ENCODE measurements around the gene HOXA11.

Gene HOXA11

GRCh38 chr7:27185013-27185853 lies at the start of gene HOXA11:
Gene HOXA11, minus strand, starts transcription at chr7:27185232. Its CDS starts 88 bp downstream, at chr7:27185144.
- DNase-seq (ENCODE audit: low spot score): no peak

DNA sequence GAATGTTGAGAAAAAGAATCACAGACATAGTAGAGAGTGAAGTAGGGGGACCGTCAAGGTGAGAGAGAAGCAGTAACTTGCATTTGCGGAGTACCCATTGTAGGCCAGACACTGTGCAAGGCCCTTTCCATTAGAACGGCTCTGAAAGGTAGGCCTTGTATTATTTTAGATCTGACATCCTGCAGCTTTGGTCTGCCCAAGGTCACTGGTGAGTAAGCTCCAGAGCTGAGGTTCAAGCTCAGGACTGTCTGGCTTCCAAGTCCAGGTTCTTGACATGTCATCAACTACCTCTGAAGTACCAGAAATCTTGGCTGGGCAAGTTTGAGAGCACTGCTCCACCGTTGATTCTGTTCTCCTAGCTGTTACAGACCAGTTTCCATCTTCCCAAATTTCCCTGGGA lies 44.4 kb upstream of the HOXA11 start:
- DNase-seq (ENCODE audit: low spot score): no peak

- DNase-seq (ENCODE audit: low spot score): no peak
These were observed 40.2 kb upstream of the HOXA11 start for GRCh38 chr7:27224983-27225934.

DNA sequence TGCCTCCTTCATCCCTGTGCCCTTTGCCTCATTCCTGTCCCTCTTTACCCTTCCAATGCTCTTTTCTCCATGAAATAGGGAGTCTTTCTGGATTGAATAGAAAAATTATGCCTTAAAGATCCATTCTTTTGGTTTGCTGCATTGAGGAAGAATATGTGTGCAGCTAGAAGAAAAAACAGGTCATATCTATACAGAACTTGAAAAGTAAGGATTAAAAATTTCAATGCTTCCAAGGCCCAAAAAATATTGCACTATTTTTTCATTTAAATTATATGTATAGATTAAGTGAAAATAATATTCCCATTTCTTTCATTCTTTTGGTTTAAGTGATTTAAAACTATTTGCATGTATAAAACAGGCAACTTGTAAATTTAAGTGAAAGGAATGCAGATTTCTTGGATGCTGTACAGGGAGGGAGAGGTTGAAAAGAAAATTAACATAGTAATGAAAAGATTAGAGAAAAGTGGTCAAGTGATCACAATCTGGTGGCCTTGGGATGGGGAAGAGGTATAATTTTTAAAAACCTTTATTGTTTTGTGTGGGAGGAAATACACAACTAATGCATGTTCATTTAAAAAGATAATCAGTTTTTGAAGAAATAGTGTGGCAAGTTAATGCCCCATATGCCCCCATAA lies 39.0 kb upstream of the HOXA11 start:
- DNase-seq (ENCODE audit: low spot score): no peak

DNA sequence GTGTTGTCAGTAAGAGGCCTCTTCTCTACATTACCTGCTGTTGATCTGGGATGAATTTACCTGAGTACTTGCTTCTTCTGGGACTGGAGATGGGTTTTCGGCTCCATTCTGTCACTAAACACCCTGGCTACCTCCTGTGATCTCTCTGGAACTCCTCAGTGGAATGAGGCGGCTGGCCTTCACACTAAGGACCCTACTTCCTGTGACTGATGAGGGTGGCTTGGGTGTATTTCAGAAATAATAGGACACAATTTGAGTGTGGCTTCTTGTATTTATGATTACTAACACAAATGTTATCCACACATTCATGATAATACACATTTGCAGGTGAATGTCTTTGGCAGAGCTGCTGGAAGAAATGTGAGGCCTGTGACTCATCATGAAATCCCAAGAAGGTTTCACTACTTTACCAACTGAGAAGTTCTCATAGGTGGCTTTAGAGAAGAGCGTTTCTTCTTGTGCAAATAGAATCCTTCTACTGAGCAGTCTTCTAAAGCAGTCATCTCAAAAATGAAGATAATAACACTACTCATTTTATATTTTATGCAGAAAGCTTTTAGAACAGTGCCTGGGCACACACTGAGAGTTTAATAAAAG lies 36.3 kb upstream of the HOXA11 start:
- no peak for DNase-seq (ENCODE audit: low spot score)

- DNase-seq (ENCODE audit: low spot score): no peak
These were observed 35.5 kb upstream of the HOXA11 start for GRCh38 chr7:27220440-27220955.

GRCh38 chr7:27219821-27220220 lies 34.8 kb upstream of the HOXA11 start:
- no peak for DNase-seq (ENCODE audit: low spot score)

GRCh38 chr7:27217951-27218350 lies 32.9 kb upstream of the HOXA11 start:
- no peak for DNase-seq (ENCODE audit: low spot score)

- DNase-seq (ENCODE audit: low spot score): no peak
These were observed 30.3 kb upstream of the HOXA11 start for GRCh38 chr7:27215356-27215755.

- no peak for DNase-seq (ENCODE audit: low spot score)
These were observed 29.4 kb upstream of the HOXA11 start for GRCh38 chr7:27214239-27214950.

GRCh38 chr7:27213433-27214238 lies 28.6 kb upstream of the HOXA11 start:
- DNase-seq (ENCODE audit: low spot score): no peak

DNA sequence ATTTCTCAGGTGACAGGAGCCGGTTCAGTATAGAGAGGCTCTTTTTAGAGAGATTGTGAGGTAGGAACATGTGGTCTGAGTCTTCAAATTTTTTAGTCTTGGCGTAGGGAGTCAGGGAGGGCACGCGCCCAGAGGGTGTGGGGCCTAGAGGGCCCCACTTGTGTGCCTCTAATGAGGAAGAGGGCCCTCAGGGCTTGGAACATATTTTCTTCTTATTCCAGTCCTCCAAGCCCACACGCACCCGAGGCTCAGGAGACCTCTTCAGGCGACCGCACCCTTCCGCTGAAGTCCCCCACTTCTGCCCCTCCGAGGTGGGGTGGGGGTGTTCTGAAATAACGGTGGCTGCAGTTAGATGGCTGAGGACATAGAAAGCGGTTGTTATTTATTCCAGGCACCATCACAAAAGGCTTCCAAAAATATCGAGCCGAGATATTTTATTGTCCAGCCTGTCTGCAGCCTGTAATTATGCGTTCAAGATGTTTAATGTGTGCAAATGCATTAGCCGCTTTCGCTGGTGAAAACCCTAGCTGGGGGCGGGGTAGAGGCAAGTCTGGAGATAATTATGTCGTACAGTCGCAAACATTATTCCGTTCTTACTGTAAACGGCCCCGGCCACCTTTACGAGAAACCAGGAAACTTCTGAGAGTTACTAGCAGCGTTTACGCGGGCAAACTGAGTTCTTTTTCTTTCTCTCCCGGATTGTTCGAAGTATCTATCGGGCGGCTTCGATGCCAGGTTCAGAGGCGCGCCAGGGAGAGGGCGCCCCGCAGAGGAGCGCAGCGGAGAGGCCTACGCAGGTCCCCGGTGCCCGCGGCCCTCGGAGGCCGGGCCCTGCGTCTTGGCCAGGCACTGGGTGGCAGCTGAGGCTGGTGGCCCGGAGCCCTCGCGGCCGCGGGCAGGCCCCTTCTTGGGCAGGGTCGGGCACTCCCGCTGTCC lies 27.7 kb upstream of the HOXA11 start:
- no peak for DNase-seq (ENCODE audit: low spot score)

DNA sequence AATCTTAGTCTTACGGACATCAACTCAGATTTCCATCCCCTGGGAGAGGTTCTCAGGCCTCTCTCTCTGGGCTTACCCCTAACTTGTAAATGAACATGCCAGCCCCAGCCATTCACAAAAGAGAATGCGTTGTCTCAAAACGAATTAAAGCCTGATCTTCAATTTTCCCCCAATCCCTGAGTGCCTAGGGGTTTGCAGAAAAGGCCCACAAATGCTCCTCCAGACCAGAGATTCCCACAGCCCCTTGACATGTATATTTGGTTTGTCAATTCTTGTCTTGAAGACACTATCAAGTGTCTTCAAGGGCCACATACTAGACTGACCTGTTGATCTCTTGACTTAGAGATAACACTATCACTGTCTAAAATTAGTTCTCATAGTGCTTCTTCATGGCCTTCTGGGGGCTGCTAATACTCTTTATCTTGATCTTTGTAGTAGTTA lies 26.8 kb upstream of the HOXA11 start:
- DNase-seq (ENCODE audit: low spot score): no peak

DNA sequence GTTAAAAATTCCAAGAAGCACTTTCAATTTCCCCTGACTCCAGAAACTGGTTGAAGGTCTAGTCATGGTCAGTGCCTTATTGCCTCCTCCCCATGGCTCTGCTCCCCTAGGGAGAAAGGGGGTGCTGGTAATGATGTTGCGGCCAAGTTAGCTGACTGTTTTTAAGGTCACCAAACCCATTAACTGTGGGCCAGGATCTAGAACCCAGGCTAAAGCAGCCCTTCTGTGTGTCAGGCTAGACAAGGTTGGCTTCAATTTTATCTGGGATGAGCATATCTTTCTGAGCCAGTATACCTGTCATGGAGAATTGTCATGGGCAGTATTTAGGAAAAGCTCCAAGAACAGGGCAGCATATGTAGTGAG lies 26.0 kb upstream of the HOXA11 start:
- no peak for DNase-seq (ENCODE audit: low spot score)

DNA sequence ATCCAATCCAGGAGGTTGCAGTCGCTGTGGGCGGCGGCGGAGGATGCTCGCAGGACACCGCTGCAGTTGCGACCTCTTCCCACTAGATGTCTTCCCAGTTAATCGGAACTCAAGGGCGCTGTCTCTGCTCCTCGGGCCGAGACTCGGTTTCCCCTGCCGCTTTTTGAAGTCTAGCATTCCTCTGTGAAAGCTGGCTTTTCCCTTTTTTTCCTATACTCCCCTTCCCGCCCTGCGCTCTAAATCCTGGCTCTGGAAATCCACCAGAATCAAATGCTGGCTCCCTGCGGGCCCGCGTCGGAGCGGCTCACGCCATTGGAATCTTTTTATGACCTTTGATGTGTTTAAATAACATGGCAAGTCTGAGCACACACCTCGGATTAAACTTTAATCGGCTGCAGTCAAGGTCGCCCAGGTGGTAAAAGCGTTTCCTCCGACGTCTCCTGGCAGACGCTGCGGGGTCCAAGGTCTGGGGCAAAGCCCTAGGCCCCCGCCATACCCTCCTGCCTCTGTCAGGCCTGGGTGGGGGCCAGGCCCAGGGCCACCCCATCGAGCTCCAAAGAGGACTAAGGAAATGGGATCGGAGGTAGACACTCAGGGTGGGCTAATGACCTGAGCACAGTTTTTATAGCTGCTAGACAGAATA lies 25.5 kb upstream of the HOXA11 start:
- DNase-seq (ENCODE audit: low spot score): peak; percentile 27

DNA sequence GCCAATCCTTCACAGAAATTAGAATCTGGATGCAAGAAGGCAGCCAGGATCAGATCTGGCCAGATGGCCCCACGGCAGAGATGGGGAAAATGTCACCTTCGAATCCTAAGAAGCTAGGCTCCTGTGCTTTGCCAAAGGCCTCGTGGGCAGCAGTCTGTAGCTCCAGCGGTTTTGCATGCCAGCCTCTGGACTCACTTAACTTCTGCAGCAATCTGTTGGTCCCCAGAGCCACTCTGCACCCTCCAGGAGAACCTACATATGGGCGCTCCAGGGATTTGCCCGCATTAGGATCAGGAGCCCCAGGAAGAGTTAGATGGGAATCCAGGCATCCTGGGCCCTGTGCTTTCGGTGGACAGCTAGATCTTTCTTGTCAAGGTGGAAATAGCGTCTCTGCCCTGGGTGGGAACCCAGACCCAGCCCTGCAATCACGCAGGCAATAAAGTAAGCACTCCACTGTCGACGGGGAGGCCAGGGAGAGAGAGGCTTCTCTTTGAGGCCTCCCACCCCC lies 25.0 kb upstream of the HOXA11 start:
- no peak for DNase-seq (ENCODE audit: low spot score)

DNA sequence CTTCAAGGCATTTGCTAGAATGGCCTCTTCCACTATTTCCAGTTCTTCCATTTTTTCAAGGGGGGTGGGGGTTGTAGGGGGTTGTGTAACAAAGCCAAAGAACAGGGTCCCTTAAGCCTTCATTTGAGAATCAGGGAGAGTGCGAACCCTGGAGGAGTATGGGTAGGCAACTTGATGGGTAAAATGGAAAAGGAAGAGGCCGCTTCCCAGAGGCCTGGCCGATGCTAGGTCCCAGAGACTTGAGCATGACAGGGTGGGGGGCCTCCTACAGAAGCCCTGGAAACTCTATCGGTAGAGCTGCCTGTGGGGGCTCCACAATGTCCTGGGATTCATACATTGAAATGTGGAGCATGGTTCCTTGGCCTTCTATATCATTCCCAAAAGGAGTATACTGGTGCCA lies 24.0 kb upstream of the HOXA11 start:
- no peak for DNase-seq (ENCODE audit: low spot score)

DNA sequence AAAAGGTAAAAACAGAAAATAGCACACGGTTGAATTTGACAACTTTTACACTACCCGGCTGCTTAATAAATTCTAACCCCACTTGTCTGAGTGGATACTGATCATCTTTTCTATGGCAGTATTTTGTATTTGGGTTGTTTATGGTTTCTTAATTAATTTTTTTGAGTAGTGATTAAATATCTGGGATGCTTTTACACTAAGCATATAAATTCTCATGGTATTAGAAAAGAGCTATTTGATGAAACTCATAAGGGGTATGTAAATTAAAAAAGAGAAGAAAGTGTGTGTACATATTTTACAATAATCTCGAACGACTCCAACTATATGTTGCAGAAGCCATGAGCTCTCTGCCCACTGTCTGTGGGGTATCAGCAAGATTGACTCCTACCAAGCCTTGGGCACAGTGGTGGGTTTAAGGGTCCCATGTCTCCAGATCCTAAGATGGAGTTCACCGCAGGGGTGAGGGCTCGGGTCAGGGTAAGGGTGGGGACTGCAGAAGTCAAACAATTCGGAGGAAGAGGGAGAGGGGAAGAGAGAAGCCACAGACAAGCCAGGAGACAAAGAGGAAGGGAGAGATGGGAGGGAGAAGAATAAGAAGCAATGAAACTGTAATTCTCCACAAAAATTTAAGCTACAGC lies 22.4 kb upstream of the HOXA11 start:
- no peak for DNase-seq (ENCODE audit: low spot score)

Measured in CD4-positive, alpha-beta T cell treated with Interleukin-2 at 100 ng/mL for 4 hours (primary cell).